Vein endothelial cell (primary cell): ENCODE data around the gene MED4. TPM values are rescaled to one million over a fixed set of nuclear protein-coding genes. Genes with fewer than 3 reads are reported as not detected.

ENCODE experiments used
- small RNA-seq: library from RNA; depleted of rRNA; stranded (forward); fragments of <200 nt; gene quantifications from one replicate; pipeline ENCODE3, GENCODE V24; 2012
- total RNA-seq: library from RNA; depleted of rRNA; stranded (reverse); fragments of >200 nt; gene quantifications from 2 replicates; pipeline ENCODE4 v1.2.3, GENCODE V29; 2012

The MED4 gene
- total RNA-seq, result 23.5 and 26.7 TPM in 2 replicates

DNA sequence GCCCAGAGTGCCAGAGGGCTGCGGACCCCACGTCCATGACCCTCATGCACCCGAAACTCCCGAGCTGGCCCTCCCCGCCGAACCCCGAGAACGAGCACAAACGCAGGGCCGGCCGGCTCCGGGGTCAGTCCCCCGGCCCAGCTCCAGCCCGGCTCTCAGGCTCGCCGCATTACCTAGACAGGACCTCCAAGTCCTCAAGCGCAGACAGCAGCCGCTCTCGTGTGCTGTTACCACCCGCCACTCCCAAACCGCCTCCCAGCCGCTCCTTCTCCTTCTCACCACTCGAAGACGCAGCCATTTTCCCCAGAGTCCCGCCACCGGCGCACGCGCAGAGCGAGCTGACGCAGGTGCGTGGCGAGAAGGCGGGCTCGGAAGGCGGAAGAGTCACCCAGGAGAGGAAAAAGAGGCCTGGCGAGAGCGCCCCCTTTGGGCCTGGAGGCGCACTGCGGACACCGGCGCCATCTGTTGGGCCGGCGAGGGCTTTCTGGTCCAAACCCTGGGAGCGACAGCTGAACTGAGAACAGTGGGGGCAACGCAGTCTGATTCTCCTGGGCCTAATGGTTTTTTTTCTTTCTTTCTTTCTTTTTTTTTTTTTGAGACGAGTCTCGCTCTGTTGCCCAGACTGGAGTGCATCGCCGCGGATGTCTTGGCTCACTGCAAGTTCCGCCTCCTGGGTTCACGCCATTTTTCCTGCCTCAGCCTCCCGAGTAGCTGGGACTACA lies at the start of gene MED4:
TSS of gene MED4 (minus strand) at position 324 of the 722 bp plus-strand sequence. CDS start at position 298, 26 bp downstream.

DNA sequence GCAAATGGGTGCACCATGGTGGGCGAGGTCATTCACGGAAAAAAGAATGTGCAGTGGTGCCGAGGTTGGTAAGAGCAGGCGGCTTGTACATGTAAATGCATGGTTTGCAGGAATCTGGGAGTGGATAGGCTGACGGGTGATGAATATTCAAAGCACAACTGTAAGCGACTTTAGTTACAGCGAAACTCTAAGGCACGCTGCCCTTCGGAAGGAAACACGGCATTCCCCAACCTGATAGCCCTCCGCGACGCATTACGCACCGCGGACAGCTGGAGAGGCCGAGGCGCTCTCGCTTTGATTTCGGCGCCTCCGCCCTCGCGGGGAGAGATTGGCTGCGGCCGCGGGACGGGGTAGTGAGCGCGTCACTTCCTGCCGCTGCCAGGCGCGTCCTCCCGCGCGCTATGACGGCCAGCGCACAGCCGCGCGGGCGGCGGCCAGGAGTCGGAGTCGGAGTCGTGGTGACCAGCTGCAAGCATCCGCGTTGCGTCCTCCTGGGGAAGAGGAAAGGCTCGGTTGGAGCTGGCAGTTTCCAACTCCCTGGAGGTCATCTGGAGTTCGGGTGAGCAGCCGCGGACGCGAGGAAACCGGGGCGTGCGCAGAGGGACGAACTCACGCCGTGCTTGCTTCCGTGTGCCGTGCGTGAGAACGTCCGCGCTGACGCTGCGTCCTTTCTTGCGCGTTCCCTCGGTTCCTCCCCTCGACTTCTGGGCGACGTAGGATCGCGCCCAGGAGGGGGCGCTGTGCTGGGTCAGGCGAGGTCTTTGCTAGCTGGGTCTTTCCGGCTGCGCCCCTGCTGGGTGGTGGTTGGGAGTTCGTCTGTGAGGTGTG lies 57.3 kb downstream of the MED4 start, which contains the start of gene NUDT15:
TSS of gene NUDT15 (plus strand) at position 381 of the 828 bp plus-strand sequence. CDS start at position 402, 21 bp downstream.

Small RNA genes lying within 50 kb of the gene (small RNA-seq; reads per million reads assigned to genes)
- gene POLR2KP2, result not detected

Other genes starting within 250 kb of the MED4 start
- gene SUCLA2, start 93.8 kb downstream of the MED4 start, total RNA-seq, result 26.1 and 36.5 TPM in 2 replicates
- gene NUDT15, start 57.4 kb downstream of the MED4 start, total RNA-seq, result 11.4 and 23.1 TPM in 2 replicates
- 250 and 251 TPM in 2 replicates for gene ITM2B, start 138.1 kb upstream of the MED4 start, total RNA-seq
- gene RB1, start 208.6 kb upstream of the MED4 start, total RNA-seq, result 34.6 and 37.3 TPM in 2 replicates